ENCODE results near the gene CA4.
"Not testable (repeated sequence)": the region's sequence is repeated elsewhere in the genome, so short reads cannot be mapped to it uniquely, and the experiment has no call there.

CA4 gene

GRCh38 chr17:60149691-60150582, at the start of gene CA4:
Gene CA4 (plus strand): TSS chr17:60149973. CDS start chr17:60150035, 62 bp downstream.
- TF ChIP-seq CTCF (IDR thresholded peaks at IDR 0.05; ENCODE audit: low read depth, low read length) = no peak
- no peak within 1 kb of the TSS for H3K4me3 ChIP-seq (ENCODE audit: low read depth, low read length)

- H3K4me3 ChIP-seq (ENCODE audit: low read depth, low read length) = not testable (repeated sequence)
These were observed 49.2 kb upstream of the CA4 start for GRCh38 chr17:60100577-60100976.

- H3K4me3 ChIP-seq (ENCODE audit: low read depth, low read length) = not testable (repeated sequence)
These were observed 47.6 kb upstream of the CA4 start for GRCh38 chr17:60102015-60102631.

GRCh38 chr17:60102632-60103096, 47.1 kb upstream of the CA4 start:
- no peak for TF ChIP-seq CTCF (IDR thresholded peaks at IDR 0.05; ENCODE audit: low read depth, low read length)
- 0 out of 2 replicates have a peak overlapping the region, but pooled peaks have one; percentile 18 for H3K4me3 ChIP-seq (ENCODE audit: low read depth, low read length)

GRCh38 chr17:60103957-60104356, 45.8 kb upstream of the CA4 start:
- no peak for TF ChIP-seq CTCF (IDR thresholded peaks at IDR 0.05; ENCODE audit: low read depth, low read length)
- no peak overlapping the region for H3K4me3 ChIP-seq (ENCODE audit: low read depth, low read length)

- H3K4me3 ChIP-seq (ENCODE audit: low read depth, low read length) = no peak overlapping the region
- no peak for TF ChIP-seq CTCF (IDR thresholded peaks at IDR 0.05; ENCODE audit: low read depth, low read length)
These were observed 43.3 kb upstream of the CA4 start for GRCh38 chr17:60106340-60107059.

GRCh38 chr17:60107526-60108257, 42.1 kb upstream of the CA4 start:
- no peak overlapping the region for H3K4me3 ChIP-seq (ENCODE audit: low read depth, low read length)

GRCh38 chr17:60108309-60108708, 41.5 kb upstream of the CA4 start:
- H3K4me3 ChIP-seq (ENCODE audit: low read depth, low read length) = not testable (repeated sequence)

More at GRCh38 chr17:60107526-60108257, 42.1 kb upstream of the CA4 start:
- TF ChIP-seq CTCF (IDR thresholded peaks at IDR 0.05; ENCODE audit: low read depth, low read length) = no peak

All from WI38 (cell line).